Measurements from ENCODE around the gene TMEM87B. TPM values are rescaled to one million over a fixed set of nuclear protein-coding genes. Genes with fewer than 3 reads are reported as not detected.
"Not testable (repeated sequence)": the region's sequence is repeated elsewhere in the genome, so short reads cannot be mapped to it uniquely, and the experiment has no call there.

The TMEM87B gene
- total and polyA plus RNA-seq, 10 of the 15 experiments (the other 5 are each of a cell fraction or from before 2014, with no cell fraction given), result 5.7 to 20.6 (median 12.3) TPM

DNA sequence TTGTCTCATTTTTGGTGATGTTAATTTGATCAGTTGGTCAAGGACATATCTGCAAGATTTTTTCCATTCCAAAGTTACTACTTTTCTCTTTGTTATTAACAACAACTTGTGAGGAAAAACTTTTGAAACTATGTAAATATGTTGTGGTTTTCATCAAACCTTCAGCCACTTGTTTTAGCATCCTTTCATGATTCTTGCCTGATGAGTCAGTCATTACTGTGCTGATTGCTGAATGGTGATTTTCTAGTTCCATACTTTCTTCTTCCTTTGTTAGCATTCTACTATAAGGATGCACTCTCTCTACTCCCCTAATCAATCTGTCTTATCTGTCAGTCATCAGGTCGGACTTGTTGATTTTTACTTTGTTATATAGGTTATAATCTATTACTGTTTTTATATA lies 10.9 kb downstream of the TMEM87B start:
- Histone ChIP-seq H3K79me2 (ENCODE audit: control insufficient read depth, insufficient read depth, low read length) (no peaks in the 10 kb centered on the region; the same call in none of the 2 replicates), H3K4me3 (no peak overlapping the region), H3K27me3 (replicated peaks in 1 of 2; ENCODE audit: control insufficient read depth in 2 of 2, insufficient read depth in 2 of 2, low read length in 1 of 2) (no peaks in the 10 kb centered on the region), H3K27ac (ENCODE audit: control insufficient read depth, insufficient read depth) (no peak overlapping the region; the same call in 1 of the 2 replicates), H3K4me2 (ENCODE audit: control insufficient read depth, insufficient read depth) (peak overlapping the region; percentile 15; the same call in 1 of the 2 replicates), H3K9ac (ENCODE audit: control insufficient read depth, insufficient read depth, low read length) (no peak overlapping the region), H4K20me1 (ENCODE audit: control insufficient read depth, insufficient read depth) (no peaks in the 10 kb centered on the region), H3K4me1 (ENCODE audit: control insufficient read depth, insufficient read depth, low read length) (peaks cover 24% of the 10 kb centered on the region), H3K9me3 (replicated peaks; ENCODE audit: control insufficient read depth, insufficient read depth, low read length) (peaks cover 9% of the 10 kb centered on the region), H2AFZ (ENCODE audit: control insufficient read depth, low read depth, low read length) (no peak overlapping the region), H3K36me3 (ENCODE audit: control insufficient read depth in 2 of 2, insufficient read depth in 2 of 2, low read length in 1 of 2) (peaks cover 0 to 34% of the 10 kb centered on the region in 2 experiments)
- ChIA-PET SMC1A (ENCODE audit: uncharacterized antibody, unreplicated experiment) (no interaction called here), CTCF (no interaction called here), POLR2A (no interaction called here), RAD21 (ENCODE audit: unreplicated experiment) (no interaction called here)
- no peak for TF ChIP-seq RFX5 (IDR thresholded peaks at IDR 0.05; ENCODE audit: low read depth, low read length)
- TF ChIP-seq SMAD5 (IDR thresholded peaks at IDR 0.05; ENCODE audit: low read depth), result no peak
- peak; percentile 53 for TF ChIP-seq RUNX3 (IDR thresholded peaks at IDR 0.05; ENCODE audit: low read length)
- TF ChIP-seq MXI1 (IDR thresholded peaks at IDR 0.05; ENCODE audit: low read depth, low read length), result no peak
- no peak for TF ChIP-seq RELA (IDR thresholded peaks at IDR 0.05; ENCODE audit: borderline replicate concordance, partially characterized antibody)
- TF ChIP-seq EED (IDR thresholded peaks at IDR 0.05; ENCODE audit: low read depth), result no peak
- TF ChIP-seq BACH1 (IDR thresholded peaks at IDR 0.05; ENCODE audit: borderline replicate concordance), result no peak
- TF ChIP-seq ESRRA (IDR thresholded peaks at IDR 0.05; ENCODE audit: low read length), result no peak
- TF ChIP-seq, protein P1, sequence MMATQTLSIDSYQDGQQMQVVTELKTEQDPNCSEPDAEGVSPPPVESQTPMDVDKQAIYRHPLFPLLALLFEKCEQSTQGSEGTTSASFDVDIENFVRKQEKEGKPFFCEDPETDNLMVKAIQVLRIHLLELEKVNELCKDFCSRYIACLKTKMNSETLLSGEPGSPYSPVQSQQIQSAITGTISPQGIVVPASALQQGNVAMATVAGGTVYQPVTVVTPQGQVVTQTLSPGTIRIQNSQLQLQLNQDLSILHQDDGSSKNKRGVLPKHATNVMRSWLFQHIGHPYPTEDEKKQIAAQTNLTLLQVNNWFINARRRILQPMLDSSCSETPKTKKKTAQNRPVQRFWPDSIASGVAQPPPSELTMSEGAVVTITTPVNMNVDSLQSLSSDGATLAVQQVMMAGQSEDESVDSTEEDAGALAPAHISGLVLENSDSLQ (IDR thresholded peaks at IDR 0.05), result peak; percentile 36; the same call in 1 of the 2 replicates
- TF ChIP-seq ZNF24 (IDR thresholded peaks at IDR 0.05), result no peak
- no peak for TF ChIP-seq WRNIP1 (IDR thresholded peaks at IDR 0.05; ENCODE audit: borderline replicate concordance, low read depth, low read length)
- no peak for TF ChIP-seq RB1 (IDR thresholded peaks at IDR 0.05; ENCODE audit: borderline replicate concordance)
- ATAC-seq (peak; percentile 66), FAIRE-seq (no peak), DNase-seq (ENCODE audit: low read depth, low spot score) (no peak)
- intact Hi-C loops (cut with micrococcal nuclease; ENCODE audit: unreplicated experiment), result no loop called here
- 0% methylated on average over 1 of the region's 1 CpG for WGBS (ENCODE audit: insufficient coverage, insufficient replicate concordance, low lambda C conversion rate, missing lambda C conversion rate)
- no TSS peak for BruUV-seq (replicated peaks)
- in situ Hi-C loops (cut with MboI), result no loop called here

DNA sequence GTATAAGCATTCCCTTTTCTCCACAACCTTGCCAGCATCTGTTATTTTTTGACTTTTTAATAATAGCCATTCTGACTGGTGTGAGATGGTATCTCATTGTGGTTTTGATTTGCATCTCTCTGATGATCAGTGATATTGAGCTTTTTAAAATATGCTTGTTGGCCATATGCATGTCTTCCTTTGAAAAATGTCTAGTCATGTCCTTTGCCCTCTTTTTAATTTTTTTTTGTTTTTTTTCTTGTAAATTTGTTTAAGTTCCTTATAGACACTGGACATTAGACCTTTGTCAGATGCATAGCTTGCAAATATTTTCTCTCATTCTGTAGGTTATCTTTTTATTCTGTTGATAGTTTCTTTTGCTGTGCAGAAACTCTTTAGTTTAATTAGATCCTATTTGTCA lies 14.7 kb downstream of the TMEM87B start:
- POLR2A ChIA-PET; DNase-seq (ENCODE audit: low read depth, low spot score); H3K9ac ChIP-seq (ENCODE audit: control insufficient read depth, insufficient read depth, low read length); FAIRE-seq; BruUV-seq (replicated peaks); RAD21 ChIA-PET (ENCODE audit: unreplicated experiment); ATAC-seq; H3K27ac ChIP-seq (ENCODE audit: control insufficient read depth, insufficient read depth); in situ Hi-C loops (cut with MboI); H3K4me2 ChIP-seq (ENCODE audit: control insufficient read depth, insufficient read depth); H3K27me3 ChIP-seq (replicated peaks in 1 of 2; ENCODE audit: control insufficient read depth in 2 of 2, insufficient read depth in 2 of 2, low read length in 1 of 2); H3K4me3 ChIP-seq; H4K20me1 ChIP-seq (ENCODE audit: control insufficient read depth, insufficient read depth); intact Hi-C loops (cut with micrococcal nuclease; ENCODE audit: unreplicated experiment); H2AFZ ChIP-seq (ENCODE audit: control insufficient read depth, low read depth, low read length); H3K79me2 ChIP-seq (ENCODE audit: control insufficient read depth, insufficient read depth, low read length): not testable (repeated sequence)
- peaks cover 14% of the 10 kb centered on the region for H3K9me3 ChIP-seq (replicated peaks; ENCODE audit: control insufficient read depth, insufficient read depth, low read length)
- H3K4me1 ChIP-seq (ENCODE audit: control insufficient read depth, insufficient read depth, low read length), result peaks cover 10% of the 10 kb centered on the region
- peaks cover 0 to 19% of the 10 kb centered on the region in 2 experiments; a peak in 3 of 4 replicates for H3K36me3 ChIP-seq (ENCODE audit: control insufficient read depth in 2 of 2, insufficient read depth in 2 of 2, low read length in 1 of 2)
- CTCF ChIA-PET, result interaction anchor here (0.7 kb wide), 1 partner anchor 64 kb away, joined by 4 read pairs; no protein-coding TSS in a partner anchor
- SMC1A ChIA-PET (ENCODE audit: uncharacterized antibody, unreplicated experiment), result interaction anchor here (0.8 kb wide), 1 partner anchor 121 kb away, joined by 3 read pairs; no protein-coding TSS in a partner anchor
